Stimulated activated CD4-positive, alpha-beta T cell treated with anti-CD3 and anti-CD28 coated beads, Interleukin-12 subunit alpha, Interleukin-12 subunit beta, amount 100 ng/mL, for 4 hours (primary cell): ENCODE data around the gene TEX38.
"Not testable (repeated sequence)": the region's sequence is repeated elsewhere in the genome, so short reads cannot be mapped to it uniquely, and the experiment has no call there.

ENCODE experiments used
- DNase-seq: peaks from one replicate; pipeline ENCODE4 v3.0.0-alpha.2; 2020

TEX38 gene

GRCh38 chr1:46689897-46690296 lies 18.2 kb downstream of the TEX38 start:
- no peak for DNase-seq

DNA sequence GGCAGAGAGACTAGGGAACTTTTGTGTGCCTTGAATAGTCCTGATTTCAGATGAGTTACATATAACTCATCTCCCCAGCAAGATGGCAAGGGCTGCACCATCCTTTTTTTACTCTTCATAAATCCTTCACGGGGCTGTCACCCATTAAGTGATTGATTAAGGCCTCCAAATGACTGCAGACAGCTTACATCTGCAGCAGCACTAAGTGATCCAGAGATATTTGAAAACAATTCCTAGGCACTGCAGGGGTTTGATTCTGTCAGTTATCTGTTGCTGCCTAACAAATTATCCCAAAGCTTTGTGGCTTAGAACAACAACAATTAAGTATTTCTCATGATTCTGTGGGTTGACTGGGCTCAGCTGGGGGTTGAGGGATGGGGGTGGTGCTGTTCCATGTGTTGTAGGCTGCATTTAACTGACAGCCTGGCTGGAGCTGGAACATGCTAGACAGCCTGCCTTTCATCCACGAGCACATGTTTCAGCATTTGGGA lies 19.3 kb downstream of the TEX38 start:
- DNase-seq = no peak

DNA sequence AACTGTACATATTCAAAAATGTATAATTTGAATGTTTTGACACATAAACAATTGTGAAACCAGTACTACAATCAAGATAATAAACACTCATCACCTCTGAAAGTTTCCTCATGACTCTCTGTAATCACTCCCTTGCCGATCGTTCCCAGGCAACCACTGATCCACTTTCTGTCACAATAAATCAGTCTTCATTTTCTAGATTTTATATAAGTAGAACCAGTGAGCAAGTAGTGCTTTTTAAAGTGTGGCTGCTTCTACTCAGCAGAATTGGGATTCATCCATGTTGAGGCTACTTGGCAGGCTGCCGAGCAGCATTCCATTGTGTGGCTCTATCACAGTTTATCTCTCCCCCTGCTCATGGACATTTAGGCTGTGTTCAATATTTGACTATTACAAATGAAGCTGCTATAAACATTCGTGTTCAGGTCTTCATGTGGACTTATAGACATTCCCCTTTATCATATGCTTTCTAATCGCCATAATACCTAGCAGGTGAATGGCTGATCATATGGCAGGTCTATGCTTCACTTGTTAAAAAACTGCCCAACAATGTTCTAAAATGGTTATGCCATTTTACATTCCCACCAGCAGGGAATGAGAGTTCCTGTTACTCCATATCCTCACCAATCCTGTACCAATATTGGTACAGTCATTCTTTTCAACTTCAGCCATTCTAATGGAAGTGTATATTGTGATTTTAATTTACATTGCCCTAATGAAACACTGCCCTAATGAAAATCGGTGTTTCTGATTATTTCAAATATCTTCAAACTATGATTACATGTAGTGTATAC lies 20.5 kb downstream of the TEX38 start:
- DNase-seq = no peak

GRCh38 chr1:46692811-46693770 lies 21.4 kb downstream of the TEX38 start:
- no peak for DNase-seq

DNA sequence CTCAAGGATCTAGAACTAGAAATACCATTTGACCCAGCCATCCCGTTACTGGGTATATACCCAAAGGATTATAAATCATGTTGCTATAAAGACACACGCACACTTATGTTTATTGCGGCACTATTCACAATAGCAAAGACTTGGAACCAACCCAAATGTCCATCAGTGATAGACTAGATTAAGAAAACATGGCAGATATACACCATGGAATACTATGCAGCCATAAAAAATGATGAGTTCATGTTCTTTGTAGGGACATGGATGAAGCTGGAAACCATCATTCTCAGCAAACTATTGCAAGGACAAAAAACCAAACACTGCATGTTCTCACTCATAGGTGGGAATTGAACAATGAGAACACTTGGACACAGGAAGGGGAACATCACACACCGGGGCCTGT lies 23.0 kb downstream of the TEX38 start:
- DNase-seq = not testable (repeated sequence)

DNA sequence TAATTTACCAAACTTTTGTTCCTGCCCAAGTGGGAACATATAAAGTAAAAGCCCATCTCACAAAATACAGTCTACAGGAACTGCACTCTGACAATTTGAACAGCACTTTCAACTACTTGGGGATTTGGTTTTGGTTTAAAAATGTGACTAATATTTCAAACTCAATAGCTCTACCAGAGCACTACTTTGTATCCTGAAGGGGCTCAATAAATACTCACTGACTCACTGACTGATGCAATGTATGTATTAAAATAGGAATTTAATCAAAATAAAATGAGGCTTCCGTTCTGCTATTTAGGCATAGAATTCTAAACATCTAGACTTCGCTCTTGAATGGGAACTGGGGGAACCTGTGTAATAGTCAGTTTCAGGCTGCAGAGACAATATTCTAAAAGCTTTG lies 25.4 kb downstream of the TEX38 start:
- no peak for DNase-seq

DNA sequence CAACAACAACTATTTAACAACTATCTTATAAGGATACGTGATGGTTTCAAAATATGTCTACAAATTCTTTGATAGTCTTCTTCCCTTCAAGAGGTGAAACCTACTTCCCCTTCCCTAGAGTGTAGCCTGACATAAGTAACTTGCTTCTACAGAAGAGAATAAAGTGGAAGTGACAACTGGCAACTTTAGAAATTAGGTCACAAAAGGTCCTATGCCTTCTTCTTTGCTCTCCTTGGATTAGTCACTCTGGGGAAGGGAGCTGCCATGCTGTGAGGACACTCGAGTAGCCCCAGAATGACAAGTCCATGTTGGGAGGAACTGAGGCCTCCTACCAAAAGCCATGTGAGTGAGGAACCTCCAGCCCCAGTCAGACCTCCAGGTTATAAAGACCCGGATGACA lies 28.0 kb downstream of the TEX38 start:
- DNase-seq = no peak

DNA sequence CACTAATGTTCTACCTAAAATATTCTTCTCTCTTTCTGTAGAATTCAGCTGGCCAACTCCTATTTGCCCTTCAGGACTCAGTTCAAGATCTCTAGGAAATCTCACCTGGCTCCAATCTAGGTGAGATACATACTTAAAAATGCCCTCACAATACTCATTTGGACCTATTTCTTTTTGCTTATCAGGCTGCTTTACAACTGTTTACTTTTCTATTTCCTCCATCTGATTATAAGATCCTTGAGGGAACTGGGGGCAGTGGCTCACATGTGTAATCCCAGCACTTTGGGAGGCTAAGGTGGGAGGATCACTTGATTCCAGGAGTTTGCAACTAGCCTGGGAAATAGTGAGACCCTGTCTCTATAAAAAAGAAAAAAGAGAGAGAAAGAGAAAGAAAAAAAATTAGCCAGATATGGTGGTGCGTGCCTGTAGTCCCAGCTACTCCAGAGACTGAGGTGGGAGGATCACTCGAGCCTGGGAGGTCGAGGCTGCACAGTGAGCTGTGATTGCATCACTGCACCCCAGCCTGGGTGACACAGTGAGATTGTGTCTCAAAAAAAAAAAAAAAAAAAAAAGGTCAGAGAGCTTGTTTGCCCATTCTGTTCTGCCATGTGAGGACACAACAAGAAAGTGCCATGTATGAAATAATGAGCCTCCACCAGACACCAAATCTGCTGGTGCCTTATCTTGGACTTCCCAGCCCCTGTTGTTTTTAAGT lies 32.4 kb downstream of the TEX38 start:
- DNase-seq = no peak

- DNase-seq = no peak
These were observed 33.8 kb downstream of the TEX38 start for GRCh38 chr1:46705408-46705807.

GRCh38 chr1:46708121-46708520 lies 36.5 kb downstream of the TEX38 start:
- DNase-seq = no peak

DNA sequence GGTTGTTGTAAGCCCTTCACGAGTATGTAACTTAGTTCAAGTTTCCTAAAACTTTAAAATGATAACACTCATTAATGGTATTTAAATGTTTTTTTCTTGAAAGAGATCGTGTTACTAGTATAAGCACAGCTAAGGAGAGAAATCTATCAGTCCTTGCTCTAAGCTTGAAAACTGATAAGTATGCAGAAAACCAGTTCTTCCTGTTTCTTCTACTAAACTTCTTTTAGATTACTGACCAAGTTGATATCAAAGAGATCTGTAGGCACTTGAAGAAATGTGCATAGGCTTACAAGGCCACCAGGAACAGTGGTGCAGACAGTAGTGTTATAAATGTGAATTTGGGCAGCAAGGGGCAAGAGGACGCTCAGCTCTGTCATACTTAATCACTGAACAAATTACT lies 43.3 kb downstream of the TEX38 start:
- no peak for DNase-seq

DNA sequence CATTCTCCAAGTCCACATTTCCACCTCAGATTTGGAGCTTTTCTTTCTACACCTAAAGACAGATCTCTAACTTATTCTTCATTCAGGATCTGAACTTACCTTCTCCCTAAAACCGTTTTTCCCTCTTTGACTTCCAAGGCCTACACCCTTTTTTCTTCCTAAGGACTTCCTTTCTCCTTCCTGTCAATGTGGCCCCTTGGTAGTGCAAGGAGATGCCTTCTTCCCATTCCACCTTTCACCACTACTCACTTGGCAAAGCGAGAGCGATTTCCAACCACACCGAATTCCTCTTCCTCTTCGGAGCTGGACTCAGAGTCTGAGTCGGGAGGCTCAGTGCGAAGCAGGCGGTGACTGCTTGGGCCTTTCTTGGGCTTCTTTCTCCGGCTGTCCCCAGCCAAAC lies 46.0 kb downstream of the TEX38 start:
- no peak for DNase-seq

- no peak for DNase-seq
These were observed 46.7 kb downstream of the TEX38 start for GRCh38 chr1:46718340-46718726.

- peak; percentile 99 for DNase-seq
These were observed 47.3 kb downstream of the TEX38 start, which contains the start of gene EFCAB14 for GRCh38 chr1:46718727-46719622. TSS of gene EFCAB14 (minus strand) at chr1:46719114. CDS start at chr1:46718087, 1,027 bp downstream.

- DNase-seq = no peak
These were observed 48.0 kb downstream of the TEX38 start for GRCh38 chr1:46719689-46720088.

DNA sequence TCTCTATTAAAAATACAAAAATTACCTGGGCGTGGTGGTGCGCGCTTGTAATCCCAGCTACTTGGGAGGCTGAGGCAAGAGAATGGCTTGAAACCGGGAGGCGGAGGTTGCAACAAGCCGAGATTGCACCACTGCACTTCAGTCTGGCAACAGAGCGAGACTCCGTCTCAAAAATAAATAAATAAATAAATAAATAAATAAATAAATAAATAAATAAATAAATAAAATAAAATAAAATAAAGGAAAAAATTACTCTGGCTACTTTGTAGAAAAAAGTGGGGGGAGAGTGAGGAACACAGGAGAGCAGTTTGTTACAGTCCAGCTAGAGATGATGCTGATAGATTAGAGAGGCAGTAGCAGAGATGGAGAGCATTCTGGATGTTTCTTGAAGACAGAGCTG lies 48.7 kb downstream of the TEX38 start:
- not testable (repeated sequence) for DNase-seq

GRCh38 chr1:46721204-46721603 lies 49.5 kb downstream of the TEX38 start:
- no peak for DNase-seq

- no peak for DNase-seq
These were observed 50.1 kb downstream of the TEX38 start for GRCh38 chr1:46721686-46722205.
